Nephron (organoid): ENCODE measurements around the gene MMP14.
"Not testable (repeated sequence)": the region's sequence is repeated elsewhere in the genome, so short reads cannot be mapped to it uniquely, and the experiment has no call there.

Source experiments
- H3K27ac Mint-ChIP-seq, 3 experiments: 2 replicates each; pipeline ENCODE4 v1.8.0; 2020; ENCODE audit warnings: mixed read lengths in 3 of 3, mild to moderate bottlenecking in 2 of 3, moderate library complexity in 1 of 3
- H3K27me3 Mint-ChIP-seq: 2 replicates; pipeline ENCODE4 v1.8.0; 2021; ENCODE audit warnings: low read depth, mild to moderate bottlenecking, moderate library complexity, mixed read lengths
- H3K36me3 Mint-ChIP-seq: 2 replicates; pipeline ENCODE4 v1.8.0; 2020; ENCODE audit warnings: low read depth, mixed read lengths
- H3K4me1 Mint-ChIP-seq: 2 replicates; pipeline ENCODE4 v1.8.0; 2020; ENCODE audit warnings: mixed read lengths
- H3K4me3 Mint-ChIP-seq, 3 experiments: 2 replicates each; pipeline ENCODE4 v1.8.0; 2020; ENCODE audit warnings: mild to moderate bottlenecking in 3 of 3, mixed read lengths in 3 of 3, moderate library complexity in 2 of 3
- H3K9me3 Mint-ChIP-seq: 2 replicates; pipeline ENCODE4 v1.8.0; 2020; ENCODE audit warnings: mixed read lengths
- TF ChIP-seq, protein P1 (sequence below), 3 experiments: fragments of 200-600 bp; sonication (generic); IDR thresholded peaks; one replicate each; pipeline ENCODE4 v1.5.0; 2021; ENCODE audit warnings: antibody characterized with exemption in 3 of 3; ENCODE audit not compliant: unreplicated experiment in 3 of 3

The MMP14 gene

DNA sequence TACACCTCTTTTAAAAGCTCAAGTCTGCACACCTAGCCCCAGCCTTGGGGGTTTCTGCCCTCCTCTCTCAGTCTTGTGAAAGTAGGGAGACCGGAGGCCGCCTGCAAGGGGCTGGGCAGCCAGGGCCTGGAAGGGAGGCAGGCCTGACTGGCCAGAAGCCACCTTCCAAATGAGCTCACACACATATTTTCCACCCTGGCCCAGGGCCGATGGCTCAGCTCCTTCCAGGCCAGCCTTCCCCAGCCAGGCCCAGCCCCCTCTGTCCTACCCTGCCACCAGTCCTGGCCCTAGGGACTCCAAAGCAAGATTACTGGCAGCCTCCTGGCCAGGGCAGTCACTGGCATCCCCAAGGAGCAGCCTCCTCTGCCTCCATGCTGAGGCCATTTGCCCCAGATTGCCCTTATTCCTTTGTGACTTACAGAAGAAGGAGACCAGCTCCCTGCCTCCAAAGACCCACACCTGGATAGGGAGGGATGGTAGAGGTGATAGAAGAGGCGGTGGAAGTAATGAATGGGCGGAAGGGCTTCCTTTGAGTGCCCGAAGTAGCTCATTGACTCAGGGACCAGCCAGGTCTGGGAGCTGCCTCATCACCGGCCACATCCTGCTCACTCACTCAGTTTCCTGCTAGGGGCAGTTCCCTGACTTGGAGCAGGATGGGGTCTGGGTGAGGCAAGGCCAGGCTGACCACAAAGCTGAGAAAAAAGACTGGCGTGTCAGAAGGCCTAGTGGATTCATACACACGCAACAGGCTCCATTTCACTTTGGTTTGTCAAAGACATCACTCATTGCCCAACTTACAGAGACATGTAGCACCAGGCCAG is 14.8 kb downstream of the MMP14 start:
- TF ChIP-seq, protein P1, sequence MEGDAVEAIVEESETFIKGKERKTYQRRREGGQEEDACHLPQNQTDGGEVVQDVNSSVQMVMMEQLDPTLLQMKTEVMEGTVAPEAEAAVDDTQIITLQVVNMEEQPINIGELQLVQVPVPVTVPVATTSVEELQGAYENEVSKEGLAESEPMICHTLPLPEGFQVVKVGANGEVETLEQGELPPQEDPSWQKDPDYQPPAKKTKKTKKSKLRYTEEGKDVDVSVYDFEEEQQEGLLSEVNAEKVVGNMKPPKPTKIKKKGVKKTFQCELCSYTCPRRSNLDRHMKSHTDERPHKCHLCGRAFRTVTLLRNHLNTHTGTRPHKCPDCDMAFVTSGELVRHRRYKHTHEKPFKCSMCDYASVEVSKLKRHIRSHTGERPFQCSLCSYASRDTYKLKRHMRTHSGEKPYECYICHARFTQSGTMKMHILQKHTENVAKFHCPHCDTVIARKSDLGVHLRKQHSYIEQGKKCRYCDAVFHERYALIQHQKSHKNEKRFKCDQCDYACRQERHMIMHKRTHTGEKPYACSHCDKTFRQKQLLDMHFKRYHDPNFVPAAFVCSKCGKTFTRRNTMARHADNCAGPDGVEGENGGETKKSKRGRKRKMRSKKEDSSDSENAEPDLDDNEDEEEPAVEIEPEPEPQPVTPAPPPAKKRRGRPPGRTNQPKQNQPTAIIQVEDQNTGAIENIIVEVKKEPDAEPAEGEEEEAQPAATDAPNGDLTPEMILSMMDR (IDR thresholded peaks at IDR 0.05; ENCODE audit: unreplicated experiment in 3 of 3): no peak
- Mint-ChIP-seq H3K36me3 (peaks cover 8% of the 10 kb centered on the region), H3K9me3 (peaks cover under 1% of the 10 kb centered on the region), H3K27ac (peak overlapping the region; percentile 41 to 99 (median 96)), H3K27me3 (no peaks in the 10 kb centered on the region), H3K4me3 (peak overlapping the region in 2 of 3 experiments; percentile 59 to 65), H3K4me1 (peaks cover 51% of the 10 kb centered on the region)

DNA sequence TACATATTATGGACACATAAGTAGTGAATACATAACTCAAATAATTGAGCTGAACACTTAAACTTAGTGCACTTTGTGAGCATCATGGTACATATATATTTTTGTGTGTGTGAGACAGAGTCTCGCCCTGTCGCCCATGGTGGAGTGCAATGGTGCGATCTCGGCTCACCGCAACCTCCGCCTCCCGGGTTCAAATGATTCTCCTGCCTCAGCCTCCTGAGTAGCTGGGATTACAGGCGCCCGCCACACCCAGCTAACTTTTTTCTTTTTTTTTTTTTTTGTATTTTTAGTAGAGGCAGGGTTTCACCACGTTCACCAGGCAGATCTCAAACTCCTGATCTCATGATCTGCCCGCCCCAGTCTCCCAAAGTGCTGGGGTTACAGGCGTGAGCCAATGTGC is 15.8 kb downstream of the MMP14 start:
- H3K27me3 Mint-ChIP-seq, H3K27ac Mint-ChIP-seq, H3K9me3 Mint-ChIP-seq, H3K4me3 Mint-ChIP-seq, H3K36me3 Mint-ChIP-seq: not testable (repeated sequence)
- peaks cover 45% of the 10 kb centered on the region for H3K4me1 Mint-ChIP-seq

DNA sequence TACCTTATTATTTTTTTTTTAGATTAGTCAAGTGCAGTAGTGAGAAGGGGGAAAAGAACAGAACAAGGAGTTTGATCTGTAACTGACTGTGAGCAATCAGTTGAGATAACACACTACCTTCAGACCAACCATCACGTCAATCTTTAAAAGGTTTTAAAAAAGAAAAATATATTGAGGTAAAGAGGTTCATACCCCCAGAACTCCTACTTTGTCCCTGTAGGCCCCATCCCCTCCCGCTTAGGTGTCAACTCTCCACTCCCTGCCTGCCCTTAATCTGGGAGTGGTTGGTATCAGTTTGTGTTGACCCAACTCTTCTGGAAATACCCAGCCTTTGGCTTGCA is 16.2 kb downstream of the MMP14 start:
- TF ChIP-seq, protein P1 (IDR thresholded peaks at IDR 0.05; ENCODE audit: unreplicated experiment in 3 of 3): no peak
- Mint-ChIP-seq H3K36me3 (peaks cover 3% of the 10 kb centered on the region), H3K9me3 (peaks cover 3% of the 10 kb centered on the region), H3K4me1 (peaks cover 43% of the 10 kb centered on the region), H3K27ac (peak overlapping the region; percentile 73 to 98 (median 97)), H3K4me3 (peak overlapping the region; percentile 79 to 85 (median 81)), H3K27me3 (no peaks in the 10 kb centered on the region)

DNA sequence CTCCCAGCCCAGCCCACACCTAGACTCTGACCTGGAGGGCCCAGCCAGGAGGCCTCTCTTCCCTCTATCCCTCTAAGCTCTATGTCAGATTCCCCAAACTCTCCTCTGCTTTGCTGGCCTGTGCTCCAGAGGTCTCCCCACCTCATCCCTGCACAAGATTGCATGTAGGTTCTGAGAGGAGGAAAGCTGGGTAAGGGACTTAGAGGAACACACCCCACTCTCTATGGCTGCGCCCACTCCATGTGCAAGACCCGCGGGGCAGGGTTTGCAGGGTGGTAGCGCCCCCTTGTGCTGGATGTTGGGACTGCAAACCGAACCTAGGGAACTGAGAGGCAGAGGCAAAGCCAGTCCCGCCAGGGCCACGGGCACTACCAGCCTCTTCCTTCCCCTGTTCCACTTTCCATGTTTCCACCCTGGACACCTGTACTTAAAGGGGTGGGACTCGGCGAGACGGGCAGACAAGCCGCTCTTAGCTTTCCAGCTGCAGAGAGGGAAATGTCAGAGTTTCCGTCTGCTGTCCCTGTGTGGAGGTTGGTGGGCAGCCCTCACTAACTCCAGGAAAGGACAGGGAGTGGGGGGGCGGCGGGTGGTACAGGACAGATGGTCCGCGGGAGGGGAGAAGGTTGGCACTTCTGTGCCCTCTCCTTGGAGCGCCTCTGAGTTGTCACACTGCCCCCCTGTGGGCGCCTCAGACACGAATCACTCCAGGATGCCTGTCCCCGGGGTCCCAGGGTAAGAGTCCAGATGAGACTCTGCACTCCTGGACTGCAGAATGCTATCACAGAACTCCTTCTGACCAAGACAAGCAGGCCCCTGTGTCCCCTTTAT is 16.8 kb downstream of the MMP14 start:
- H3K27ac Mint-ChIP-seq: peak overlapping the region; percentile 73 to 98 (median 97)
- H3K4me3 Mint-ChIP-seq: peak overlapping the region; percentile 79 to 85 (median 81)
- TF ChIP-seq, protein P1 (IDR thresholded peaks at IDR 0.05; ENCODE audit: unreplicated experiment in 3 of 3): peak; percentile 89 to 98 (median 95)
- H3K4me1 Mint-ChIP-seq: peaks cover 37% of the 10 kb centered on the region
- no peaks in the 10 kb centered on the region for H3K27me3 Mint-ChIP-seq
- peaks cover 3% of the 10 kb centered on the region for H3K9me3 Mint-ChIP-seq
- H3K36me3 Mint-ChIP-seq: no peaks in the 10 kb centered on the region

DNA sequence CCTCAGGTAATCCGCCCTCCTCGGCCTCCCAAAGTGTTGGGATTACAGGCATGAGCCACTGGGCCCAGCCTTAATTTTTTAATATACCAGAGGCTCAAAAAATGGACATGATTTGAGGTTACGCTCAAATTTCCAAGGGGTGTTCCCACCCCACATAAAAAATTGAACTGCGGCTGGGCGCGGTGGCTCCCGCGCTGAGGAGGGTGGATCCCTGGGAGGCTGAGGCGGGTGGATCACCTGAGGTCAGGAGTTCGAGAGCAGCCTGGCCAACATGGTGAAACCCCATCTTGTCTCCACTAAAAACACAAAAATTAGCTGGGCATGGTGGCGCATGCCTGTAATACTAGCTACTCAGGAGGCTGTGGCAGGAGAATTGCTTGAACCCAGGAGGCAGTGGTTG is 17.9 kb downstream of the MMP14 start:
- not testable (repeated sequence) for H3K27ac Mint-ChIP-seq, H3K4me3 Mint-ChIP-seq, H3K36me3 Mint-ChIP-seq, H3K27me3 Mint-ChIP-seq, H3K9me3 Mint-ChIP-seq
- peaks cover 26% of the 10 kb centered on the region for H3K4me1 Mint-ChIP-seq

DNA sequence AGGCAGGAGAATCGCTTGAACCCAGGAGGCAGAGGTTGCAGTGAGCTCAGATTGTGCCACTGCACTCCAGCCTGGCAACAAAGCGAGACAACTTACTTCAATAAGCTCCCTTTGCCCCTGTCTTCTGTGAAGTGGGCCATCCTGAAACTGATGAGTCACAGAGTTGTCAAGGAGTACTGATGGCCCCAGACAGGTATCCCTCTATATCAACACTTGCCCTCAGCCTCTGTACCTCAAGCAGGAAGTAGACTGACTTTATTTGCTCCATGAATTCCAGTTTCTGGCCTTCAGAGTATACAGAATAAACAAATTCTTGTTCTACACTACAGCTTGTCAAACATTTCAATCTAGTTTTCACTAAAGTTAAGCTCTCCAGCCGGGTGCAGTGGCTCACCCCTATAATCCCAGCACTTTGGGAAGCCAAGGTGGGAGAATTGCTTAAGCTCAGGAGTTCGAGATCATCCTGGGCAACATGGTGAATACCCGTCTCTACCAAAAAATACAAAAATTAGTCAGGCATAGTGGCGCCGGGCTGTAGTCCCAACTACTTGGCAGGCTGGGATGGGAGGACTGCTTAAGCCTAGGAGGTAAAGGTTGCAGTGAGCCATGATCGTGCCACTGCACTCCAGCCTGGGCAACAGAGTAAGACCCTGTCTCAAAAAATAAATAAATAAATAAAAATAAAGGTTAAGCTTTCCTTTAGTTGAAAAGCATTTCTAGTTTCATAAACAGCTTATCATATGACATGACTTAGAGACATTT is 18.8 kb downstream of the MMP14 start:
- H3K4me1 Mint-ChIP-seq: peaks cover 17% of the 10 kb centered on the region
- TF ChIP-seq, protein P1 (IDR thresholded peaks at IDR 0.05; ENCODE audit: unreplicated experiment in 3 of 3): no peak
- H3K36me3 Mint-ChIP-seq: no peaks in the 10 kb centered on the region
- H3K4me3 Mint-ChIP-seq: no peak overlapping the region
- peak overlapping the region in 1 of 3 experiments; percentile 35 for H3K27ac Mint-ChIP-seq
- no peaks in the 10 kb centered on the region for H3K27me3 Mint-ChIP-seq
- H3K9me3 Mint-ChIP-seq: peaks cover 3% of the 10 kb centered on the region
